RWPE1 (cell line): ENCODE results near the gene SEMA6D.

Source experiments
- CTCF ChIA-PET: fragments of 350-600 bp; sonication (Branson Sonifier 250); formaldehyde crosslinking; extraction: SDS; loops from one replicate; lab custom pipeline; 2021; lab: Yijun Ruan, JAX
- POLR2A ChIA-PET: fragments of 400-600 bp; formaldehyde crosslinking; extraction: SDS; loops from one replicate; lab custom pipeline; 2020; ENCODE audit warnings: antibody characterized with exemption; ENCODE audit not compliant: low non-redundant PET; lab: Yijun Ruan, JAX
- DNase-seq: peaks from one replicate; pipeline ENCODE4 v3.0.0; 2012; ENCODE audit warnings: low spot score
- H3K27ac ChIP-seq: fragments of 450-650 bp; 2 replicates; pipeline ENCODE4 v1.5.1; 2017
- TF ChIP-seq, protein P1 (sequence below): fragments of 450-650 bp; conservative IDR thresholded peaks from 2 replicates; pipeline ENCODE4 v1.5.1; 2017; ENCODE audit warnings: low read depth, mild to moderate bottlenecking

The SEMA6D gene

DNA sequence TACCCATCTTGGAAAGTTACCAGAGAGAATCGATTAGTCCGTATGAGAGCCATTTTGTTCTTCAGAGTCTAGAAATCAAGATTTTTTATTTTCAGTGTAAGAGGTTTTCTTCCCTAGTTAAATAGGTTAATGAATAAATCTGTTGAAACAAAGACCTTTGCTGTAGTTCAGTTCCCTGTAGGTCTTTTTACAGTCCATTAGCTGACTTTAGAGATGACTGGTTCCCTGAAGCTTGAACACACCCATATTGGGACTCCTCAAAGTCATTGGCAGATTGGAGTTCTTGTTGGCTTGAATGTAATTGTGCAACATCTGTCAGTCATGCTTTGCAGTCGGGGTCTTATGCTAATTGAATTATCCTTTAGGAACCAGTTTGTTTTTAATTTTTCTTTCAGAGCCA lies 45.3 kb downstream of the SEMA6D start:
- DNase-seq = no peak
- CTCF ChIA-PET = no interaction called here
- POLR2A ChIA-PET = no interaction called here
- H3K27ac ChIP-seq = no peak overlapping the region
- TF ChIP-seq, protein P1, sequence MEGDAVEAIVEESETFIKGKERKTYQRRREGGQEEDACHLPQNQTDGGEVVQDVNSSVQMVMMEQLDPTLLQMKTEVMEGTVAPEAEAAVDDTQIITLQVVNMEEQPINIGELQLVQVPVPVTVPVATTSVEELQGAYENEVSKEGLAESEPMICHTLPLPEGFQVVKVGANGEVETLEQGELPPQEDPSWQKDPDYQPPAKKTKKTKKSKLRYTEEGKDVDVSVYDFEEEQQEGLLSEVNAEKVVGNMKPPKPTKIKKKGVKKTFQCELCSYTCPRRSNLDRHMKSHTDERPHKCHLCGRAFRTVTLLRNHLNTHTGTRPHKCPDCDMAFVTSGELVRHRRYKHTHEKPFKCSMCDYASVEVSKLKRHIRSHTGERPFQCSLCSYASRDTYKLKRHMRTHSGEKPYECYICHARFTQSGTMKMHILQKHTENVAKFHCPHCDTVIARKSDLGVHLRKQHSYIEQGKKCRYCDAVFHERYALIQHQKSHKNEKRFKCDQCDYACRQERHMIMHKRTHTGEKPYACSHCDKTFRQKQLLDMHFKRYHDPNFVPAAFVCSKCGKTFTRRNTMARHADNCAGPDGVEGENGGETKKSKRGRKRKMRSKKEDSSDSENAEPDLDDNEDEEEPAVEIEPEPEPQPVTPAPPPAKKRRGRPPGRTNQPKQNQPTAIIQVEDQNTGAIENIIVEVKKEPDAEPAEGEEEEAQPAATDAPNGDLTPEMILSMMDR = no peak

DNA sequence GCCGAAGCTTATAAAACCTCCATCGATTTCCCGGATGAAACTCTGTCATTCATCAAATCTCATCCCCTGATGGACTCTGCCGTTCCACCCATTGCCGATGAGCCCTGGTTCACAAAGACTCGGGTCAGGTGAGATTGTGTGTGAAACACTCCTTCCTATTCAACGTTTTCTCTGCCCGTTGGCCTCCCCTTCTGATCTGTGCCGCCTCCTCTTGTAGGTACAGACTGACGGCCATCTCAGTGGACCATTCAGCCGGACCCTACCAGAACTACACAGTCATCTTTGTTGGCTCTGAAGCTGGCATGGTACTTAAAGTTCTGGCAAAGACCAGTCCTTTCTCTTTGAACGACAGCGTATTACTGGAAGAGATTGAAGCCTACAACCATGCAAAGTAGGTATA lies 47.4 kb downstream of the SEMA6D start:
- ChIA-PET CTCF (no interaction called here), POLR2A (no interaction called here)
- no peak for DNase-seq
- H3K27ac ChIP-seq = no peak overlapping the region
- TF ChIP-seq, protein P1 = no peak

DNA sequence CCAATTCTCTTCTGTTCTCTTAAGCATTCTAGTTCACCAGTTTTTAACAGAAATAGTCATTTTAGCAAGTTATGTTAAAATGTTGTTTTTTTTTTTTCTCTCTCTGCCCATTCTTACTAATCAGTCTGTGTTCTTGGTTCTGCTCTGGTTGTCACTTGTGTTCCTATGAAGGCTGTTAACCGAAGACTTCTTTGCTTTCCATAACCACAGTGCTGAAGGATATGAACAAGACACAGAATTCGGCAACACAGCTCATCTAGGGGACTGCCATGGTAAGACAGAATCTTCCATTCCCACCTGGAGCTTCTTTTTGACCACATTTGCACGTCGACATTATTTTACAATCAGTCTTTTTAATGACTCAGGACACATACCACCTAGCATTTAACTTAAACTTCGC lies 49.1 kb downstream of the SEMA6D start:
- ChIA-PET POLR2A (no interaction called here), CTCF (interaction anchor here (0.6 to 1.4 kb wide), 3 partner anchors 9 to 401 kb away, joined by 3 to 5 read pairs (median 3); no protein-coding TSS in a partner anchor)
- no peak overlapping the region for H3K27ac ChIP-seq
- TF ChIP-seq, protein P1 = no peak
- no peak for DNase-seq

DNA sequence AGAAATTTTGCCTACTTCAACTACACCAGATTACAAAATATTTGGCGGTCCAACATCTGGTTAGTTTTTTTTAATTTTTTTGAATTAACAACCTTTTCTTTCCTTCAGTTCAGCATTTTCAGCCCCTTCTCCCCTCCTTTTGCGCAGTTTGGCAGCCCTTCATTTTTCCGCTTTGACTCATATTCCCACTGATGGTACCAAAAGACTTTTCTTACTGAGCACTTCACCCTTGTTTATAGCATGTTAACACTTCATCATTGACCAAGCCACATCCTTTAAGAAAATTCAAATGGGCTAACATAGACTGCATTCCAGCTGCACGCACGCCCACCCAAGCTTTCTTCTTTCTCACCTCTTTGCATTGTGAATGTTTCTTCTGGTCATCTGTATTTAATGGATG lies 49.7 kb downstream of the SEMA6D start:
- no peak overlapping the region for H3K27ac ChIP-seq
- CTCF ChIA-PET = interaction anchor here (0.6 to 1.4 kb wide), 2 partner anchors 9 to 43 kb away, joined by 3 read pairs; no protein-coding TSS in a partner anchor
- POLR2A ChIA-PET = no interaction called here
- TF ChIP-seq, protein P1 = no peak
- no peak for DNase-seq

DNA sequence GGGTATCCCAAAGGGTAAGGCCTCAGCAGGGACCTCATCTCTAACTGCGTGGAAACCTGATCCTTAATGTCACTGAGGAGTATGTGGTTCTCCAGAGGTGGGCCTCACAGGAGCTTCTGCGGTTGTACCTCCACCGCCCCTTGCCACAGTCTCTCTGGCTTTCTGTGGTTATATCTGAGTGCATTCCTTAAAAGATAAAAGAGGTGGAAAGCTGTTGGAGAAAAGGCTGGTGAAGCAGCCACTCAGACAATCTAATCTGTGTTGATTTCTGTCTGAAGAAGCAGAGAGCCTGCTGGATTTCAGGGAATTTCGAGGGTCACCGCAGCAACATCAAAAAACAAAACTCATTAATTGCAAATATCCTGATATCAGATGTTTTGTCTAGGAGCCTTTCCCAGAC lies 51.4 kb downstream of the SEMA6D start:
- DNase-seq = no peak
- CTCF ChIA-PET = interaction anchor here (0.6 kb wide), 1 partner anchor 1759 kb away, joined by 7 read pairs; no protein-coding TSS in a partner anchor
- no peak overlapping the region for H3K27ac ChIP-seq
- POLR2A ChIA-PET = no interaction called here
- TF ChIP-seq, protein P1 = no peak

DNA sequence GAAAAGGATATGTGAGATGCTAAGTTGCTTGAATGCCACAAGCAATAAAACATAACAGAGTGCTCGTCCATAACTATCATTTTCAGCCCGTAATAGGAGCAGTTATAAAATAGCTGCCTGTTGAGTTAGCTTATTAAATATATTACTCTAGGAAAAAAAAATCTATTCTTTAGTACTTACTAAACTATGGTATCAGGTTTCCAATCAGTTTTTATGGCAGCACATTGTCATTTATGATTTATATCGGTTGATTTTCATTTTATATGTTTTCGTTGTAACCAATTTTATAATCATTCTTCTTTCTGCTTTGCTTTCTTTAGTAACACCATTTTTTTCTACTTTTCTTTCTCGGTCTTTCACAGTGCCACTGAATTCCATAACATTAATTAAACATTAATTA lies 51.9 kb downstream of the SEMA6D start:
- H3K27ac ChIP-seq = no peak overlapping the region
- TF ChIP-seq, protein P1 = no peak
- ChIA-PET CTCF (no interaction called here), POLR2A (no interaction called here)
- DNase-seq = no peak
